ENCODE measurements around the gene LCN6.
A peak's percentile ranks its signal among the peaks of the same experiment; 100 is the strongest.
"Not testable (repeated sequence)": the region's sequence is repeated elsewhere in the genome, so short reads cannot be mapped to it uniquely, and the experiment has no call there.

LCN6 gene

DNA sequence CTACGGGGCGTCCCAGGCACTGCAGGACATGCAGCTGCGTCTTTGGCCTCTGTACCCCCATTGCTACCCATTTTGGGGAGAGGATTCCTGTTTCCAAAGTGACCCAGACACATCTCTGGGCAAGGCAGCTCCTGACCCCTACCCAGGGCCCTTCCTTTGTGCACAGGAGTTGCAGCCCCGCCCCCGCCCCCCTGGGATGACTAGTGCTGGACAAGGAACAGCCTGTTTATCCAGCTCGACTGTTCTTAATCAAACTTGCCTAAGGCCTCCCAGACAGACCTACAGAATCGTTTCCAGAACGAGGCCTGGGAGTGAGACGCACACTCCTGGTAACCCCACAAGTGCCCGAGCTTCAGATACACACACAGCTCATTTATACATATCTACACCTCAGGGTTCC lies 22.7 kb downstream of the LCN6 start:
- DNase-seq (ENCODE audit: low spot score), result peak; percentile 76

DNA sequence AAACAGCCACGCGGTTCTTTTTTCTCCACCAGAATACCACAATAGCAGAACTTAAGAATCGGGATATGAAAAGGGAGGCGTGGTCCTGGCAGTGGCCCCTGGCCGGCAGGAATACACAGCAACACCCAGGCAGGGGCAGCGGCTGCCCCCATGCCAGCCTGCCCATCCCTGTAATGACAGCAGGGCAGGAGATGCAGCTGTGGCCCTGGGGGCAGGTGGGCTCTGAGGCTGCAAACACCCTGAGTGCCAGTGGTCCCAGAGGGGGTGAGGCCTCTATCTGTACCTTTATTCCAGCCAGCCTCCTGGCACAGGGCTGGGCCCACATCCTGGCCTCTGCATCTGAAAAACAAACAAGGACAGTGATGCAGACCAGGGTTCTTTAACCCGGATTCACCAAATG lies 23.6 kb downstream of the LCN6 start:
- DNase-seq (ENCODE audit: low spot score), result no peak

DNA sequence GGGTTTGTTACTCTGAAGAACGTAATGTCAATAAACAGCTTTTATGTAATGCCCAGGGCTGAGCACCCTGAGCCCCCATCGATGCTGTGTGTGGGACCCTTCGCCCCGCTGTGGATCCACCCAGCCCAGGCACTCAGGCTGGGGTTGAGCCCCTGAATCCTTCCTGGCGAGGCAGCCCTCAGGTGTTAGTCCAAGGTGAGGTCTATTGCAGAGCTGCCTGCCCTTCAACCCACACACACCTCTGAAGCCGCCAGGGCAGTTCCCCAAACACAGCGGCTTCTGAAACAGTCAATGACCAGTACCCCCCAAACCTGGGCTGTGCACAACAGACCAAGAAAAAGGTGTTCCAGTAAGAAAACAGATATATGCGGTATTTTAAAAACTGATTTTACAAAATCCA lies 24.3 kb downstream of the LCN6 start:
- DNase-seq (ENCODE audit: low spot score), result no peak

DNA sequence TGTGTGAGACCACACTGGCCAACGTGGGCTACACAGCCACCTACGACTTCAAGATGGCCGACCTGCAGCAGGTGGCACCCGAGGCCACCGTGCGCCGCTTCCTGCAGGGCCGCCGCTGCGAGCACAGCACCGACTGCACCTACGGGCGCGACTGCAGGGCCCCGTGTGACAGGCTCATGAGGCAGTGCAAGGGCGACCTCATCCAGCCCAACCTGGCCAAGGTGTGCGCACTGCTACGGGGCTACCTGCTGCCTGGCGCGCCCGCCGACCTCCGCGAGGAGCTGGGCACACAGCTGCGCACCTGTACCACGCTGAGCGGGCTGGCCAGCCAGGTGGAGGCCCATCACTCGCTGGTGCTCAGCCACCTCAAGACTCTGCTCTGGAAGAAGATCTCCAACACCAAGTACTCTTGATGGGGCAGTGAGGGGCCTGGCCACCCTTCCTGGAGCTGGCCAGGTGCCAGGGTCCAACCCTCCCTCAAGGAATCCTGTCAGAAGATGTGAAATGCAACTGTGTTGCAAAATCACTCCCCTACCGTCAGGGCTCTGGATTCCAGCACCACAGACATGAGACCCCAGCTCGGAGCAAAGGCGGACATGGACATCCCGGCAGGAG lies 24.9 kb downstream of the LCN6 start:
- DNase-seq (ENCODE audit: low spot score), result no peak

DNA sequence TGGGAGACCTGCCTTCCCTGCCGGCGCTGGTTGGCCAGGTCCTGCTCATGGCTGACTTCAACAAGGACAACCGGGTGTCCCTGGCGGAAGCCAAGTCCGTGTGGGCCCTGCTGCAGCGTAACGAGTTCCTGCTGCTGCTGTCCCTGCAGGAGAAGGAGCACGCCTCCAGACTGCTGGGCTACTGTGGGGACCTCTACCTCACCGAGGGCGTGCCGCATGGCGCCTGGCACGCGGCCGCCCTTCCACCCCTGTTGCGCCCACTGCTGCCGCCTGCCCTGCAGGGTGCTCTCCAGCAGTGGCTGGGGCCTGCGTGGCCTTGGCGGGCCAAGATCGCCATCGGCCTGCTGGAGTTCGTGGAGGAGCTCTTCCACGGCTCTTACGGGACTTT lies 25.4 kb downstream of the LCN6 start:
- DNase-seq (ENCODE audit: low spot score), result no peak

DNA sequence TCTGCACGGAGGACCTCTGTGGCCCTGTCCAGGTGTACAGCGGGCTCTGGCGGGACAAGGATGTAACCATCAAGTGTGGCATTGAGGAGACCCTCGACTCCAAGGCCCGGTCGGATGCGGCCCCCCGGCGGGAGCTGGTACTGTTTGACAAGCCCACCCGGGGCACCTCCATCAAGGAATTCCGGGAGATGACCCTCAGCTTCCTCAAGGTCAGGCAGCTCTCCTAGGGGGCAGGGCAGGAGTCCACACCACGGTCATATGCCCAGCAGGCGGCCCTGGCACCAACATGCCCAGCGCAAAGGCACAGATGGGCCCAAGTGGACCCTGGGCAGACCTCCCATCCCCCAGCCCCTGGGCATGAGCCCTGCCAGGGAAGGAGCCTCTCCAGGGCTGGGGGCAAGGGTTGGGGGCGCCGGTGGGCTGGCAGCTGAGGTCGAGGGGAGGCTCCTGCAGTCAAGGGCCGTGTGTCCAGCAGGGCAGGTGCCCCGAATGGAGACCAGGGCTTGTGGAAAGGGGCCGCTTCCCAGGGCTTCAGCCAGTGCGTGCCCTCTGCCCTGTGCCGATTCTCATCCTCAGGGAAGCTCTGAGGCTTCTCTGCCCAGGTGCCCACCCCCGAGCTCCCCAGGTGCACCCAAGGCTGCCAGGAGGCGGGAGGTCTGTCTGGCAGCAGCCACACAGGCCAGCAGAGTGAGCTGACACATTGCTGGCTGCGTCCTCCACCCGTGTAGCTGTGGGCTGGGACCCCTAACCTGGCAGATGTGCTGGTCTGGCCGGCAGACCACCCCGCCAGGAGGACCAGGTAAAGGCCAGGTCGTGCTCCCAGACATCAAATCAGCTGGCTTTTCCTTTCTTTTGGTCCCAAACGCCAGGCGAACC lies 26.0 kb downstream of the LCN6 start:
- no peak for DNase-seq (ENCODE audit: low spot score)

DNA sequence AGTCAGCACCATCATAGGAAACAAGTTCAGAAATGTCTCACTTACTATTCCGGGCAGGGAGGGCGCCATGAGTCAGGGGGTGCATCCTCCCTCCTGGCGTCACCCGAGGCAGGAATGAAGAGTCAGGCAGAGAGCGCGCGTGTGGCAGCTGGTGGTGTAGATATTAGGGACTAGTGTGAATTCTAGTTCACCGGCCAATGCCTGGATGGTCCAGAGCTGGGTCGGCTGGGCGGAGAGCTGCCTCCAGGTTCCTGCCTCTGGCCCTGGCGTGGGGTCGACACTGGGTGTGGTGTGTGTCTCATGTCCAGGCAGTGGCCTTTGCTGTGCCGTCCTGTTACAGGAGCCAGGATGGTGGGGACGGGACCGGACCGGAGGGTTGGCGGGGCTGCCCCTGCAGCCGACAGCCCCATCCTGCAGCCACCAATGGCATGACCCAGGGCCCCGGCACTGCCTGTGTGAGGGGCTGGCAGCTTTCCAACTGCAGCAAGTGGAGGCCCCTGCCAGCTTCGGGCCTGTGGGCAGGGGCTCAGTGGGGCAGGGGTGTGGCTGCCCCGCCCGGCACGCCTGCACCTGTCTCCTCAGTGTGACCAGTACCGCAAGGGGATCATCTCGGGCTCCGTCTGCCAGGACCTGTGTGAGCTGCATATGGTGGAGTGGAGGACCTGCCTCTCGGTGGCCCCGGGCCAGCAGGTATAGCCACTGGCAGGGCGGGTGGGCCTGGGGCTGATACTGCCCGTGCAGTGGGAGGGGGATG lies 26.8 kb downstream of the LCN6 start:
- DNase-seq (ENCODE audit: low spot score), result peak; percentile 81

DNA sequence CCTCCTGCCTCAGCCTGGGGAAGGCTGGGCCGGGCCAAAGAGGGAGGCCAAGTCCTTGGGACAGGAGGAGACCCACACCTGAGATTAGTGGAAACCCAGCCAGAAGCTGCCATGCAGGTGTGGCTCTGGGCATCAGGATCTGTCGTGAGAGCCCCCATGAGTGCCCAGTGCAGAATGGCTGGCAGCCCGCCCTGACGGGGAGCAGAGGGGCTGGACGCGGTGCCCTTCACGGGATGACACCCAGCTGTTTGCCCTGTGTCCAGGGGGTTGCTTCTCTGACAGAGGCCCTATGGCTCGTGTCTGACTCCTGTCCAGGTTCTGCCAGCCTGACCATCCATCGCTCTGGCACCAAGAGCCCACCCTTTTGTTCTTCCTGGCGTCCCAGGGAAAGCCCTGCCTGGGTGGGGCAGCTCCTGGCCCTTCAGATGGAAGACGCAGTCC lies 27.4 kb downstream of the LCN6 start:
- no peak for DNase-seq (ENCODE audit: low spot score)

DNA sequence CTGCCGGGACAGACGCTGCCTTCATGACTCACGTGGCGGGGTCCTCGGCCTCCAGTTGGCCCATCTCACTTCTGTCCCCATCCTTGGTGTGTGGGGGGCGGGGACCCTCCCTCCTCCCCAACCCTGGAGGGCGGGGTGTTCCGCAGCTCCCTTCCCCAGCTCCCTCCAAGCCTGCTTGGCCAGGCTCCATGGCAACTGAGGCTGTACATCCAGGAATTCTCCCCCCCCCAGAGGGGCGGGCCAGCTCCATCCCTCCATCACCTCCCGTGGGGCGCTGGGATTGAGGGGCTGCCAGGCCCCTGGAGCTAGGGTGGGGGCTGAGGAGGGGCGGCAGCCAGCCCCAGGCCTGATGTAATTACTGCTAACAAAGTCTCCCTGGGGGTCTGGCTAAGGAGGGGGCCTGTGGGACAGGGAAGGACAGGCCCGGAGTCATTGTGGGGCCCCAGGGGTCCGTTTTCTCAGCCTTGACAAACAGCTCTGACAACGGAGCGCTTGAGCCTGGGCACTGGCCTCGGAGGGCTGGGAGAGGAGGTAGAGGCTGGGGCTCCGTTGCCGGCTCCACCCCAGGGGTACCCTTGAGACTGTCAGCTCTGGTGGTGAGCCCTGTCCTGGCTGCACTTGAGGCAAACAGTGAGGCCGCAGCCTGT lies 28.0 kb downstream of the LCN6 start:
- no peak for DNase-seq (ENCODE audit: low spot score)

DNA sequence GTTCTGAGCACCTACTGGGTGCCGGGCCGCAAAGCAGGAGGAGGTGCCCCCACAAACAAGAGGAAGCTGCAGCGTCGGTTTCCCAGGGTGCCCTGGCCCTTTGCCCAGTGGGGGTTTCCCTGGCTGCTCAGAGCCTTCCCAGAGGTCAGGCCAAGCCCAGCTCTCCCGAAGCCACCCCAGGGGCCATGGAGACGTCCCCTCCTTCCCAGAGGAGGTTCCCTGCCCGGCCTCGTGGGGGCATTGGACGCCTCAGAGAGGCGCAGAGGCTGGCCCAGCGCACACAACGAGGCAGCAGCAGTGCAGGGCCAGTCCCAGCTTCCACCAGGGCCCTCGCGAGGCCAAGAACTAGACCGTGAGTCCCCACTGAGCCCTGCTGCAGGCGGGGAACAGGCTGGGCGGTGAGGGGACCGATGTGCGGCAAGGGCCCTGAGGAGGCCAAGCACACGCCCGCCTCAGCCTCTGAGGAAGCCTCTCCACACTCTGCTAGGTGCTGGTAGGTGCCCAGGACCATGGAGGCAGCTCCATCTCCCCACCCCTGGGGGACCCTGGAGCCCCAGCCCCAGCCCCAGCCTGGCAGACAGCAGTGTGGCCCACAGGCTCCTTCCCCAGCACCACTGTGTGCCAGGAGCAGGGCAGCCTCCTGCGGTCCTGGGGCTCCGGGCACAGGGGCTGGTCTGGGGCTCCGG lies 29.0 kb downstream of the LCN6 start:
- DNase-seq (ENCODE audit: low spot score), result no peak

DNA sequence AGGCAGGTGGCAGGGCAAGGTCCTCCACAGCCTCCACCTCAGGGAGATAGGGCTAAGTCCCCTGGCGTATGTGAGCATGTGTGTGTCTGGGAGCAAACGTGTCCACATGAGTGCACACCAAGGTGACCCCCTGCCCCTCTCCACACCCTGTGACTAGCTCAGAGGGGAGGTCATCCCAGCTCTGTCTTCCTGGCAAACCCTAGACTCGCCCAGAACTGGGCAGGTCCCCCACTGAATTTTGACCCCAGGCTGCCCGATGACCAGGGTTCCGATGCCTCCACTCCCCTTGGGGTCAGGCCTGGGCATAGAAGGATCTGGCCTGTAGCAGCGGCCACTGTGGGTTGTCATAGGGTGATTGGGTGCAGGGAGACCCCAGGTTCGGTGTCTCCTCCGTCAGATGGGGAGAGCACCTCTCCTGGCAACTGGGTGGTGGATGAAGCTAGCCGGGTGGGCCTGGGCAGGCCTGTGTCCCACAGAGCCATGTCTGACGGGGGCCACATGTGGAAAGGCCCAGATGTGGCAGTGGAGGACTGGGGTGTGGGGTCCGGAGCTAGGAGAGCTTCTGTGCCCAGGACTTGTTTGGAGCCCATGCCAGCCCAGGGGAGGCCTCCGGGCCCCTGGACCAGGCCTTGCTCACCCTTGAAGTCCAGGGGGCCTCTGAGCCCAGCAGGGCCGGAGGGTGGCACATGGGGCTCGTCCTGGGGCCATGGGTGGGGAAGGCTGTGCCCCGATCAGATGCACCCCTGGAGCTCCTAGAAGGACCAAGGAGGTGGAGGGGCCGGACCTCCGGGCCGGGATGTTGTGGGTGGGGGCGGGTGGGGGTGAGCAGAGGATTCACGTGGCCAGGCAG lies 29.8 kb downstream of the LCN6 start:
- no peak for DNase-seq (ENCODE audit: low spot score)

DNA sequence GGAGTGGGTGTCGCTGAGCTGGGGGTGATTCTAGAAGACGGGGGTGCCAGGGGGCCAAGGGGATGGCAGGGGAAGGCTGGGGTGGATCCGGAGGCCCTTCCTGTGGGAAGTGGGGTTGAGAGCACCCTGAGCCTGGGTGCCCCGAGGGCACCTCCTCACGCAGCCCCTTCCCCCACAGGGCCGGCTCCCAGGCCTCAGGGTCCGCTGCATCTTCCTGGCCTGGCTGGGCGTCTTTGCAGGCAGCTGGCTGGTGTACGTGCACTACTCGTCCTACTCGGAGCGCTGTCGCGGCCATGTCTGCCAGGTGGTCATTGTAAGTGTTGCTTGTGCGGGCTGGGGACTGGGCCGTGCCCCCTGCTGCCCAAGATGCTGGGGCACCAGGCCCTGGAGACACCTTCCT lies 30.9 kb downstream of the LCN6 start:
- no peak for DNase-seq (ENCODE audit: low spot score)

DNA sequence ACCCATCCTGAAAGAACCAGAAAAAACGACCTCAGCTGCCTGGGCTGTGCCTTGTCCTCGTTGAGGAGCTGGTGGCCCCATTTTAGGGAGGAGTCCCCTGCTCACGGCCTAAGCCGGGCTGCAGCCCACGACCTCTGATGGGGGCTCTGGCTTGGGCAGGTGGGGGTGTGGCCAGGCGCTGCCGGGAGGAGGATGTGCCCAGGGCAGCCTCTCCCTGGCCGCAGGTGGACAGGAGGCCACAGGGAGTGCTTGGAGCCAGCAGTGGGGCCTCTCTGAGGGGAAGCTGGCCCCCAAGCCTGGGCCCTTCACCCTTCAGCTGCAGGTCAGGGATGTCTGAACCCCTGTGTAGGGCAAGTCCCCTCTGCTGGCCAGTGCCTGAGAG lies 33.4 kb downstream of the LCN6 start:
- no peak for DNase-seq (ENCODE audit: low spot score)

DNA sequence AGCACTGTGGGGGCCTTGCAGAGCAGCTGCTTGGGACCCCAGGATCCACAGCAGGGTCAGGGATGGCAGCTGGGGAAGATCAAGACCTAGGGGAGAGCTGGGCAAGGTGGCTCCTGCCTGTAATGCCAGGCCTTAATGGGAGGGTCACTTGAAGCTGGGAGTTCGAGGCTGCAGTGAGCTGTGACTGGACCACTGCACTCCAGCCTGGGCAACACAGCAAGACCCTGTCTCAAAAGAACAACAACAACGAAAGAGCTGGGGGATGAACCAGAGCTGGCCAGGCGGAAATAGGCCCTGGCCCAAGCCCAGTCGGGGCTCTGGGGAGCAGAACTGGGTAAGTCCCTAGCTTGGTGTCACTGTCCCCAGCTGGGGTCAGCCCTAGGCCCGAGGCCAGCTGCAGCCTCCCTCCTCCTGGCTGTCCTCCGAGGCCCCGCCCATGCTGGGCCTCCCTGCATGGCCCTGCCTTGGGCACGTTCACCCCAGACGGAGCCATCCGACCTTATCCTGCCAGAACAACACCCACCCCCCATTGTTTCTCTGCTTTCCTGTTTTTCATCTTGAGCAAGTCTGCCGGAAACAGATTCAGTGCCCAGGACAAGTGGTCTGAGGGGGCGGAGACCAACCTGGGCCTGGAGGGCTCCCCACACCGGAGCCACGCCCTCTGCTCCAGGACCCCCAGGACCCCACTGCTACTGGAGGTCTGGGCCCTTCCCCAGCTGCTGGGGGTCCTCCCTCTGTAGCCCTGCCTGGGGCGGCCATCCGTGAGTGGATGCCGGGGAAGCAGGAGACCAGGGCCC lies 34.0 kb downstream of the LCN6 start:
- DNase-seq (ENCODE audit: low spot score), result no peak

DNA sequence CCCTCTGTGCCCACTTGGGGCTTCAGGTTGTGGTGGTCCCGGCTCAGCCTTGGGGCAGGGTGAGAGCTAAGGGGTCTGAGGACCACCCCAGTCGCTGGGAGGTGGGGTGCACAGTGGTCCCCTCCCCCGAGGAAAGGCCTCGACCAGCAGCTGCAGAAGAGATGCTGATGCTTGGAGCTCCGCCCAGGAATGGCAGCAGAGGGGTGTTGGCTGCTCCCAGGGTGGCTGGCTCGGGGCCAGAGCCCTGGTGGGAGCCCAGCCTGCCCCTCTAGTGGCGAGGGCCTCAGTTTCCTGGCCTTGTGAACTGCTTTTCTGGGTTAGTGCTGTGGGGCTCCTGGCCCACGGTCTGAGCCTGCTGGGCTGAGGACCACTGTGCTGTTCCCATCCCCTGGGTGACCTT lies 34.8 kb downstream of the LCN6 start:
- no peak for DNase-seq (ENCODE audit: low spot score)

DNA sequence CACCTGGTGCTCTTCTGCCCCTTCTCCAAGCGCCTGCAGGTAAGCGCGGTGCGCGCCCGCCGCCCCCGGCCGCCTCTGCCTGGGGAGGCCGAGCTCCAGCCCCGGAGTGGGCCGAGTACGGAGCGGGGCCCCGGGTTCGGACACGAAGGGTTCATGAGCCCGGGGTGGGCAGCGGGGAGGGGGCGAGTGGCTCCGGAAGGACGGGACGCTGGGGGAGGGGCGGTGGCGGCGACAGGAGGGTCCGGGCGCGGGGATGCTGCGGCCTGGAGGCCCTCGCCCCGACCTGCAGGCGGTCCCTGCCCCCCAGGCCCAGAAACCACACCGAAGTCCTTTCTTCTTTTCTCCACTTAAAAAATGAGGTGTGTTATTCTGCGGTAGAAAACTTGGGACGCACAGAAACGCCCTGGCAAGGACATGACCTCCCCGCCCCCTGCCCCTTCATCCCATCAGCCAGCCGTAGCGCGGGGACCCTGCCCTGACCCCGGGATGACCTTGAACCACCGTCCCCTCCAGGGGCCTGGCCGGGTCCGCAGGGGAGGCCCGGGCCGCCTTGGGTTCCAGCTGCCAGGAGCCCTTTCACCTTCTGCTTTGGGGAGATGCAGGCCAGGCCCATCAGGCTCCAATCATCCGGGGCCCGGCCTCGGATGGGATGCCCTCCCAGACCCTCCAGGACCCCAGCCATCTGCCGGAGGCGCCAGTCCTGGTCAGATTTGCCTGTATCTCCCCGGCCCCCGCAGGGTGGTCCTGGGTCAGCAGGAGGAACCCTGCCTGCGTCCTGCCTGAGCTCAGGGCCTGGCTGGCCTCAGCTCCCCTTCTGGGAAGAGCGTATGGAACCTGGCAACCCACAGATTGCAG lies 35.4 kb downstream of the LCN6 start:
- DNase-seq (ENCODE audit: low spot score), result no peak

DNA sequence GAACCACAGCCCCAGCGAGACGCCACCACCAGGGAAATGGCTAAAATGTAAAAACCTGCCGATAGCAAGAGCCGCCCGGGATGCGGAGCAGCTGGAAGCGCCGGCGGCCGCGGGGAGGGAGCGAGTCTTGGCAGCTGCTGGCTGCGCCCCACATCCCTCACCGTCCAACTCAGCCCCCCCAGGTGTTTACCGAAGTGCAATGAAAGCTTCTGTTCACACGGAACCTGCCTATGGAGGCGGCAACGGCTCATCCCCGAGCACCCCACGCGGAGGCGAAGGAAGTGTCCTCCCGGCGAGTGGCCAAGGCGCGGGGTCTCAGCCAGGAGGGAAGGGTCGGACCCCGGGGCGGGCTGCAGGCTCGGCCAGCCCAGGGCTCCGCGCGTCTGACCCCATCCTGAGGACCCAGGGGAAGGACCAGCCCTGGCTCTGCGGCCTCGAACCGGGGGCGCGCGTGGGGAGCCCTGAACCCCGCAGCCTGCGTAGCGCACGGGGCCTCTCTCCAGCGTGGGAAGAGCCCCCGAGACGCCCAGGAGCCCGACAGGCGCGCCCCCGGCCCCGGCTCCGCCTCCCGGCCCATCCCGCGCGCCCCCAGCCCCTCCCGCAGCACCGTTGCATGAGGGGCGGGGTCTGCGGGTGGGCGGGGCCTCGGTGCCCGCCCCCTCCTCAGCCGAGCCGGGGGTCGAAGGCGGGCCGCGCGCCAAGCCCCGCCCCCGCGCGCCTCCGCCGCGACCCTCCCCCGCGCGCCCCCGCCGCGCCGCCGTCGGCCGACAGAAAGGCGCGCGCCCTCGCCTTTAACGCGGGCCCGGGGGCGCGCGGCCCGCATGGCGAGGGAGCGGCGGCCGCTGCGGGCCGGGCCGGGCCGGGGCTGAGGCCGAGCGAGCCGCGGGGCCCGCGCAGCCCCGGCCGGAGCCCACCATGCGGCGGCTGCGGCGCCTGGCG lies 36.3 kb downstream of the LCN6 start, which contains the start of gene DIPK1B:
DIPK1B (plus strand) TSS at position 822 of the 939 bp plus-strand sequence; CDS start at position 916, 94 bp downstream.
- no peak for DNase-seq (ENCODE audit: low spot score)

DNA sequence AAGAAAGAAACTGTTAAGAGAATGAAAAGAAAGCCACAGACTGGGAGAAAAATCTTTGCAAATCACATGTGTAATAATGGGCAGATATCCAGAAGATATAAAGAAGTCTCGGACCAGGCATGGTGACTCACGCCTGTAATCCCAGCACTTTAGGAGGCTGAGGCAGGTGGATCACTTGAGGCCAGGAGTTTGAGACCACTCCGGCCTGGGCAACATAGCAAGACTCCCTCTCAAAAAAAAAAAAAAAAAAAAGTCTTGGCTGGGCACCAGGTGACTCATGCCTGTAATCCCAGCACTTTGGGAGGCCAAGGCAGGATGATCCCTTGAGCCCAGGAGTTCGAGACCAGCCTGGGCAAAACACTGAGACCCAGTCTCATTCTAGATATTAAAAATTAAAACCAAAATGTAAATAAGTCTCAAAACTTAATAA lies 37.1 kb downstream of the LCN6 start:
- not testable (repeated sequence) for DNase-seq (ENCODE audit: low spot score)
